Prostate gland (tissue), 2 donors: Measurements from ENCODE around the gene ORMDL3. TPM values are rescaled to one million over a fixed set of nuclear protein-coding genes. Genes with fewer than 3 reads are reported as not detected.

Experiments
- DNase-seq: peaks from one replicate; pipeline ENCODE4 v3.0.0-alpha.2; 2019; ENCODE audit warnings: low spot score
- H3K27ac ChIP-seq, 2 donors: fragments of 200-600 bp; sonication (generic); 2 replicates each; pipeline ENCODE4 v1.5.1; 2017 to 2019
- H3K27me3 ChIP-seq: fragments of 200-600 bp; sonication (generic); replicated peaks from 2 replicates; pipeline ENCODE4 v1.5.1; 2019; ENCODE audit not compliant: insufficient read depth
- H3K36me3 ChIP-seq, 2 donors: fragments of 200-600 bp; sonication (generic); 1 replicate in 1 of 2; 2 replicates in 1 of 2; pipeline versions ENCODE4 v1.5.1 to v1.8.1; 2017 to 2019
- H3K4me1 ChIP-seq: fragments of 200-600 bp; sonication (generic); replicated peaks from 2 replicates; pipeline ENCODE4 v1.5.1; 2019
- H3K4me3 ChIP-seq, 2 donors: fragments of 200-600 bp; sonication (generic); 2 replicates each; pipeline ENCODE4 v1.5.1; 2017 to 2019
- H3K9me3 ChIP-seq: fragments of 200-600 bp; sonication (generic); 2 replicates; pipeline ENCODE4 v1.5.1; 2017
- POLR2A ChIP-seq: fragments of 450-650 bp; IDR thresholded peaks from one replicate; pipeline ENCODE4 v1.6.1; 2016; ENCODE audit warnings: antibody characterized with exemption, mild to moderate bottlenecking
- POLR2AphosphoS5 ChIP-seq: sonication (generic); formaldehyde crosslinking; IDR thresholded peaks from one replicate; pipeline ENCODE4 v1.6.1; 2017; ENCODE audit warnings: antibody characterized with exemption
- WGBS: methylation state at CpG from one replicate; pipeline ENCODE4 v1.1.5; 2018; 5-methylcytosine and 5-hydroxymethylcytosine counted together
- intact Hi-C: fragments of 100-400 bp; cut with DNase I; formaldehyde crosslinking; loops from one replicate; pipeline ENCODE4 v1.14.2; 2022
- total RNA-seq, 2 donors: library from RNA; depleted of rRNA; stranded (reverse); fragments of >200 nt; gene quantifications; one replicate each; pipeline ENCODE4 v1.1.0, GENCODE V29; 2016
- TF ChIP-seq, protein P1 (sequence below), 4 experiments: fragments of 200-600 bp in 2 of 4; fragments of 450-650 bp in 2 of 4; sonication (generic) in 2 of 4; IDR thresholded peaks; 1 replicate in 3 of 4; 2 replicates in 1 of 4; pipeline ENCODE4 v1.5.1; 2016 to 2019; ENCODE audit warnings: antibody characterized with exemption in 4 of 4, mild to moderate bottlenecking in 2 of 4, moderate library complexity in 2 of 4

Gene ORMDL3
- total RNA-seq, 2 donors from 2014 or later, result 82.4 to 91.6 TPM

- WGBS, result 92% methylated on average over 5 of the region's 5 CpGs
- Histone ChIP-seq H3K4me1 (peaks cover 3% of the 10 kb centered on the region), H3K36me3 (no peaks in the 10 kb centered on the region), H3K9me3 (no peaks in the 10 kb centered on the region), H3K27me3 (no peaks in the 10 kb centered on the region), H3K27ac (no peak overlapping the region), H3K4me3 (no peak overlapping the region)
- intact Hi-C loops, result no loop called here
- TF ChIP-seq POLR2AphosphoS5 (no peak), POLR2A (no peak)
- TF ChIP-seq, protein P1, sequence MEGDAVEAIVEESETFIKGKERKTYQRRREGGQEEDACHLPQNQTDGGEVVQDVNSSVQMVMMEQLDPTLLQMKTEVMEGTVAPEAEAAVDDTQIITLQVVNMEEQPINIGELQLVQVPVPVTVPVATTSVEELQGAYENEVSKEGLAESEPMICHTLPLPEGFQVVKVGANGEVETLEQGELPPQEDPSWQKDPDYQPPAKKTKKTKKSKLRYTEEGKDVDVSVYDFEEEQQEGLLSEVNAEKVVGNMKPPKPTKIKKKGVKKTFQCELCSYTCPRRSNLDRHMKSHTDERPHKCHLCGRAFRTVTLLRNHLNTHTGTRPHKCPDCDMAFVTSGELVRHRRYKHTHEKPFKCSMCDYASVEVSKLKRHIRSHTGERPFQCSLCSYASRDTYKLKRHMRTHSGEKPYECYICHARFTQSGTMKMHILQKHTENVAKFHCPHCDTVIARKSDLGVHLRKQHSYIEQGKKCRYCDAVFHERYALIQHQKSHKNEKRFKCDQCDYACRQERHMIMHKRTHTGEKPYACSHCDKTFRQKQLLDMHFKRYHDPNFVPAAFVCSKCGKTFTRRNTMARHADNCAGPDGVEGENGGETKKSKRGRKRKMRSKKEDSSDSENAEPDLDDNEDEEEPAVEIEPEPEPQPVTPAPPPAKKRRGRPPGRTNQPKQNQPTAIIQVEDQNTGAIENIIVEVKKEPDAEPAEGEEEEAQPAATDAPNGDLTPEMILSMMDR (IDR thresholded peaks at IDR 0.05), result no peak
- DNase-seq, result no peak
Observed at GRCh38 chr17:39929646-39930407, 2.4 kb upstream of the ORMDL3 start.

GRCh38 chr17:39928858-39929645 lies 1.7 kb upstream of the ORMDL3 start:
- TF ChIP-seq POLR2AphosphoS5 (no peak), POLR2A (no peak)
- Histone ChIP-seq H3K9me3 (no peaks in the 10 kb centered on the region), H3K27me3 (no peaks in the 10 kb centered on the region), H3K4me1 (peaks cover 3% of the 10 kb centered on the region), H3K4me3 (no peak overlapping the region), H3K36me3 (no peaks in the 10 kb centered on the region), H3K27ac (peak overlapping the region in 1 of 2 donors; percentile 79)
- no peak for DNase-seq
- intact Hi-C loops, result no loop called here
- 71% methylated on average over 8 of the region's 8 CpGs for WGBS

DNA sequence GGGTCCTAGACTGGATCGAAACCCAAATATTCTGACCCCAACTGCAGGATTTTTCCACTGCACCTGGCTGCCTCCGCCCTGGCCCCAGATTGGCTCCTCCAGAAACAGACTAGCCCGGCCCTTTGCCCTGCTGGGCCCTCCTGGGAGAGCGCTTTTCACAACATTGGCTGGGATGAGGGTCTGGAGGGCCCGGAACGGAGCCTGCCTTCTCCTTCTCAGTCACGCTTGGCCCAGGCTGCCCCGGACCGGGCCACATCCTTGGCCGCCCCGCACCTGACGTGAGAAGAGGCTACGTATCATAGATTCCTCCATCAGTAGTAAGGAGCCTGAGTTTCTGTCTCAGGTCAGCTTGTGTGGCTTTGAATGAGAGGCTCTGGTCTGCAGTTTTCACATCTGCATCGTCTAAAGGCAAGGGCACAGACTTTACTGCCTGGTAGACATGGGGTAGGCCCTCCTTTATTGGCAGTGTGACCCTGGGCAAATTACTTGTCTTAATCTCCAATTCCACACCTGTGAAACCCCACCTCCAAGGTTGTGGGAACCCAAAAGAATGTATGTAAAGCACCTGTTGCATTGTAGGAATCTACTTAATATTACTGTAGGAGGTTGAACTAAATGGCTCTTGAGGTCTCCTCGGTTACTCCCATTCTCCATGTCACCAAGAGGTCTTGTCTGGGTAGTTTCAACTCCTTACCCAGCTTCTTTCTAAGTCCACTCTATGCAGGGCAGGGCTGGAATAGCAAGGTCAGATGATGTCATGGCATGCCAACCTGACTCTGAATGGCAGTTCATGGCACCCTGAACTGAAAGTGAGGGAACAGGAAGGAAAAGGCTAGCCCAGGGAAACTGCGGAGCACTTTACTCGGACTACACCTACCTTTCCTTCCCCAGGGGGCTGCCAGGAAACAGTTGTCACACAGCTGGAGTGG lies 792 bp upstream of the ORMDL3 start:
- Histone ChIP-seq H3K4me3 (peak overlapping the region; percentile 87 to 90), H3K36me3 (peaks cover 0 to 6% of the 10 kb centered on the region in 2 donors), H3K27ac (peak overlapping the region; percentile 79 to 90), H3K27me3 (no peaks in the 10 kb centered on the region), H3K9me3 (no peaks in the 10 kb centered on the region), H3K4me1 (peaks cover 3% of the 10 kb centered on the region)
- DNase-seq, result peak; percentile 34
- 21% methylated on average over 17 of the region's 17 CpGs for WGBS
- no peak for TF ChIP-seq POLR2AphosphoS5
- TF ChIP-seq, protein P1 (IDR thresholded peaks at IDR 0.05), result no peak
- no peak for TF ChIP-seq POLR2A
- intact Hi-C loops, result loop anchor here (2.0 kb wide), 1 partner anchor 53 kb away; the partner anchor contains the start of gene PSMD3

DNA sequence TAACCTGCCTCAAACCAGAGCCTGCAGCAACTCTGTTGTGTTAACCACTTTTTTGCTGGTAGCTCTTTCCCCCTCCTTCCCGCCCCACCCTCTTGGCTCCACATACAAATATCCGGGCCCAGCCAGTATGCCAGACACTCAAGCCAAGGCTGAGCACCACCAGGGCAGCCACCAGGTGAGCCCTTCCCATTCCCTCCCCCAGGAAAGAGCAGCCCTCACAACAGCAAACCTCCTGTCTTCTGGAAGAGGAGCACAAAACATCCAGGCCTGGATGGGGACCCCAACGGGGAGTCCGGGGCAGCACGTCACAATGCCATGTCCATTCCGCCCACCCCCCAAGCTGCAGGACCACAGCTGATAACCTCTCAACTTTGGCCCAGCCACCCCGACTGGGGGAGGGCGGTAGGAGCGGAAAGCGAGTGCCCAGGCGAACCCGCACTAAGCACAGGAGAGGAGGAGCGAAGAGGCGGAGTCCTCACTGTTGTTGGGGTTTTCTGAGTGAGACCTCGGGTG lies 757 bp downstream of the ORMDL3 start:
- Histone ChIP-seq H3K4me1 (peaks cover 3% of the 10 kb centered on the region), H3K36me3 (peaks cover 3 to 21% of the 10 kb centered on the region in 2 donors)
- DNase-seq, result no peak

More for the DNA sequence above, 757 bp downstream of the ORMDL3 start:
- peak overlapping the region; percentile 79 to 90 for H3K27ac ChIP-seq
- WGBS, result 2% methylated on average over 15 of the region's 15 CpGs
- no peak for TF ChIP-seq POLR2AphosphoS5
- TF ChIP-seq POLR2A, result no peak
- TF ChIP-seq, protein P1 (IDR thresholded peaks at IDR 0.05), result no peak
- H3K27me3 ChIP-seq, result no peaks in the 10 kb centered on the region
- H3K4me3 ChIP-seq, result peak overlapping the region; percentile 87 to 90
- no peaks in the 10 kb centered on the region for H3K9me3 ChIP-seq
- intact Hi-C loops, result loop anchor here (2.0 kb wide), 1 partner anchor 54 kb away; the partner anchor contains the start of gene PSMD3
